ENCODE data around the gene PTOV1. TPM values are rescaled to one million over a fixed set of nuclear protein-coding genes. Genes with fewer than 3 reads are reported as not detected.

The PTOV1 gene
- total RNA-seq, 1 donor from 2014 or later, result 107 TPM

DNA sequence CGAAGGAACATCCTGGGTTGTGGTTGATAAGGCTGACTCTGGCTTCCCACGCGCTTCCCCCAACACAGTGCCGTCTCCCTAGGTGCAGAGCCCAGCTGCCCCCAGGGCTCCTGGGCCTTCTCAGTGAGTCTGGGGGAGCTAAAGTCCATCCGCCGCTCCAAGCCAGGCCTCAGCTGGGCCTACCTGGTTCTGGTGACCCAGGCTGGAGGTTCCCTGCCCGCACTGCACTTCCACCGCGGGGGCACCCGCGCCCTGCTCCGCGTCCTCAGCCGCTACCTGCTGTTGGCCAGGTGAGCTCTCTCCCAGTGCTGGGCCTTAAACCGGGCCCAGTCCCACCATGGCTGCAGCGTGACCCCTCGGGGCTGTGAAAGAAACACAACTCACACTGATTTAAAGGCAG, 30.2 kb downstream of the PTOV1 start:
- ATAC-seq (ENCODE audit: low read depth) (no peak), DNase-seq (no peak)
- TF ChIP-seq, protein P1, sequence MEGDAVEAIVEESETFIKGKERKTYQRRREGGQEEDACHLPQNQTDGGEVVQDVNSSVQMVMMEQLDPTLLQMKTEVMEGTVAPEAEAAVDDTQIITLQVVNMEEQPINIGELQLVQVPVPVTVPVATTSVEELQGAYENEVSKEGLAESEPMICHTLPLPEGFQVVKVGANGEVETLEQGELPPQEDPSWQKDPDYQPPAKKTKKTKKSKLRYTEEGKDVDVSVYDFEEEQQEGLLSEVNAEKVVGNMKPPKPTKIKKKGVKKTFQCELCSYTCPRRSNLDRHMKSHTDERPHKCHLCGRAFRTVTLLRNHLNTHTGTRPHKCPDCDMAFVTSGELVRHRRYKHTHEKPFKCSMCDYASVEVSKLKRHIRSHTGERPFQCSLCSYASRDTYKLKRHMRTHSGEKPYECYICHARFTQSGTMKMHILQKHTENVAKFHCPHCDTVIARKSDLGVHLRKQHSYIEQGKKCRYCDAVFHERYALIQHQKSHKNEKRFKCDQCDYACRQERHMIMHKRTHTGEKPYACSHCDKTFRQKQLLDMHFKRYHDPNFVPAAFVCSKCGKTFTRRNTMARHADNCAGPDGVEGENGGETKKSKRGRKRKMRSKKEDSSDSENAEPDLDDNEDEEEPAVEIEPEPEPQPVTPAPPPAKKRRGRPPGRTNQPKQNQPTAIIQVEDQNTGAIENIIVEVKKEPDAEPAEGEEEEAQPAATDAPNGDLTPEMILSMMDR (IDR thresholded peaks at IDR 0.05), result no peak
- H3K27me3 Mint-ChIP-seq, result no peaks in the 10 kb centered on the region
- H3K4me3 Mint-ChIP-seq, result no peak overlapping the region
- CTCF ChIA-PET, result no interaction called here
- intact Hi-C loops (cut with micrococcal nuclease), result no loop called here
- H3K9me3 Mint-ChIP-seq, result no peaks in the 10 kb centered on the region
- POLR2A ChIA-PET, result interaction anchor here (0.5 to 1.6 kb wide), 4 partner anchors 16 to 1780 kb away, joined by 3 to 6 read pairs (median 4); partner anchors contain the start of gene IL4I1
- H3K36me3 Mint-ChIP-seq (ENCODE audit: low read depth), result peaks cover 64% of the 10 kb centered on the region
- no peak overlapping the region for H3K27ac Mint-ChIP-seq
- peaks cover 16% of the 10 kb centered on the region for H3K4me1 Mint-ChIP-seq

DNA sequence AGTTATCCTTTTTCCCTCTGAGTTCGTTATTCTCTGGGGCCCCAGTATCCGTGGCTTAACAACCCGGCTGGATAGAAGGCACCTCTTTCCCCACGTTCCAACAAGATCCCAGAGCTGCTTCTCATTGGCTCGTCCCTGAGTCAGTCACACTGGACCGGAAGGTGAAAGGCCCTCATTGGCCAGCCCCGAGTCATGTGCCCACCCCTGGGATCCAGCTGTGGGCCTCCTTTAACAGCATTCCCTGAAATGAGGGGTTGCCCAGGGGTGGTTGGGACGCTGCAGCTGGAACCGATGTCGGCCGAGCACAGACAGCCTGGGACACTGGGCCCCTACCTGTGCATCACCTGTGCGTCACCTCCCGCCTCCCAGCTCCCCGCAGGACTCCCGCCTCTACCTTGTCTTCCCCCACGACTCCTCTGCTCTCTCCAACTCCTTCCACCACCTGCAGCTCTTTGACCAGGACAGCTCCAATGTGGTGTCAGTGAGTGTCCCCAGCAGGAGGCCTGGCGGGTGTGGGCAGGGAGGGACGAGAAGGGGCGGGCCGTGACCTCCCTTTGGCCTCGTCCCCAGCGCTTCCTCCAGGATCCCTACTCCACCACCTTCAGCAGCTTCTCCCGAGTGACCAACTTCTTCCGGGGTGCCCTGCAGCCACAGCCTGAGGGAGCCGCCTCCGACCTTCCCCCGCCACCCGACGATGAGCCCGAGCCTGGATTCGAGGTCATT, 30.9 kb downstream of the PTOV1 start:
- ATAC-seq (ENCODE audit: low read depth) (no peak), DNase-seq (no peak)
- ChIA-PET POLR2A (interaction anchor here (0.5 to 1.6 kb wide), 5 partner anchors 14 to 1781 kb away, joined by 3 to 6 read pairs (median 5); partner anchors contain the start of gene PNKP), CTCF (no interaction called here)
- intact Hi-C loops (cut with micrococcal nuclease), result no loop called here
- Mint-ChIP-seq H3K36me3 (ENCODE audit: low read depth) (peaks cover 67% of the 10 kb centered on the region), H3K9me3 (no peaks in the 10 kb centered on the region), H3K4me1 (peaks cover 16% of the 10 kb centered on the region), H3K27me3 (no peaks in the 10 kb centered on the region), H3K27ac (no peak overlapping the region), H3K4me3 (no peak overlapping the region)
- TF ChIP-seq, protein P1 (IDR thresholded peaks at IDR 0.05), result no peak

DNA sequence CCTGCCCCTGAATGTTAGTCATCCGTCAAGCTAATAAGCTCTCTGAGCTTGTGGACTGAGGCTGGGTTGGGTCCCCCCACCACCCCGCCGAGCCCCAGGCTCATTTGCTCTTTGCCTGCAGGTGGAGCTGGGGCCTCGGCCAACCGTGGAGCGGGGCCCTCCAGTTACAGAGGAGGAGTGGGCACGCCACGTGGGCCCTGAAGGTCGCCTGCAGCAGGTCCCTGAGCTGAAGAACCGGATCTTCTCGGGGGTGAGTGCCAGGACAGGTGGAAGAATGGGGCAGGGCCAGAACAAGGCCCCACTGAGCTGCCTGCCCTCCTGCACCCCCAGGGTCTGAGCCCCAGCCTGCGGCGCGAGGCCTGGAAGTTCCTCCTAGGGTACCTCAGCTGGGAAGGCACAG, 31.7 kb downstream of the PTOV1 start:
- DNase-seq (no peak), ATAC-seq (ENCODE audit: low read depth) (no peak)
- H3K36me3 Mint-ChIP-seq (ENCODE audit: low read depth), result peaks cover 67% of the 10 kb centered on the region
- intact Hi-C loops (cut with micrococcal nuclease), result no loop called here
- TF ChIP-seq, protein P1 (IDR thresholded peaks at IDR 0.05), result no peak
- H3K4me3 Mint-ChIP-seq, result no peak overlapping the region
- H3K27me3 Mint-ChIP-seq, result no peaks in the 10 kb centered on the region
- ChIA-PET CTCF (no interaction called here), POLR2A (interaction anchor here (1.3 to 1.6 kb wide), 2 partner anchors 29 to 47 kb away, joined by 4 to 6 read pairs; no protein-coding TSS in a partner anchor)
- peaks cover 16% of the 10 kb centered on the region for H3K4me1 Mint-ChIP-seq
- no peak overlapping the region for H3K27ac Mint-ChIP-seq
- H3K9me3 Mint-ChIP-seq, result no peaks in the 10 kb centered on the region

DNA sequence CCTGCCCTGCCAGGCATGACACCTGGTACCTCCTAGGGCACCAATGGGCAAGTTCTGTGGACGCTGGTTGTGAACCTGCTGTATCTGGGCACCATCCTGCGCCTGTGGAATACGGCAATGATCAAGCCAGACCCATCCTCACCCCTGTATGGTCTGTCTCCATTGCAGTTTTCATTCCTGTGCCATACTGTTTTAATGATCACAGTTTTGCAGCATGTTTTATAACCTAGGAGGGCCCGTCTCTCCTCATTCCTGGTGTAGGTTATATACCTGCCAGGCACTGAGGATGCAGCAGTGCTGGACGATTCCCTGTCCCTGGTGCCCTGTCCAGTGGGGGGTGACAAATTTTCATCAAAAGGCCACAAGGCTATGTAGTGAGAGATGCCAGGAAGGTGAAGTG, 32.1 kb downstream of the PTOV1 start:
- ATAC-seq (ENCODE audit: low read depth), result no peak
- intact Hi-C loops (cut with micrococcal nuclease), result no loop called here
- Mint-ChIP-seq H3K9me3 (no peaks in the 10 kb centered on the region), H3K4me3 (no peak overlapping the region), H3K36me3 (ENCODE audit: low read depth) (peaks cover 64% of the 10 kb centered on the region), H3K4me1 (peaks cover 16% of the 10 kb centered on the region), H3K27me3 (no peaks in the 10 kb centered on the region), H3K27ac (no peak overlapping the region)
- no peak for DNase-seq
- ChIA-PET CTCF (no interaction called here), POLR2A (interaction anchor here (1.3 kb wide), 1 partner anchor 28 kb away, joined by 6 read pairs; no protein-coding TSS in a partner anchor)
- TF ChIP-seq, protein P1 (IDR thresholded peaks at IDR 0.05), result no peak

DNA sequence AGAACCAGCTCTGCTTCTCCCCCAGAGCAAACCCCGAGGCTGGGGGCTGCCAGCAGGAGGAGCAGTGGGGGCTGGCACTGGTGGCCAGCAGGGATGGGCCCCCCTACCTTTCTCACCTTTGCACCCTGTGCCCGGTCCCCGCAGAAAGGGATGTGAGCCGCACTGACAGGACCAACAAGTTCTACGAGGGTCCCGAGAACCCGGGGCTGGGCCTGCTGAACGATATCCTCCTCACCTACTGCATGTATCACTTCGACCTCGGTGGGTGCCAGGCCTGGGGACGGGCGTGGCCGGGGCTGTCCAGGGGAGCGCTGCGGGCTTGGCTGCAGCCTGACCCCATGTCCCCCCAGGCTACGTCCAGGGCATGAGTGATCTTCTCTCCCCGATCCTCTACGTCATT, 33.1 kb downstream of the PTOV1 start:
- Mint-ChIP-seq H3K9me3 (no peaks in the 10 kb centered on the region), H3K27ac (no peak overlapping the region), H3K4me3 (no peak overlapping the region), H3K4me1 (peaks cover 9% of the 10 kb centered on the region), H3K27me3 (no peaks in the 10 kb centered on the region), H3K36me3 (ENCODE audit: low read depth) (peaks cover 58% of the 10 kb centered on the region)
- ChIA-PET POLR2A (no interaction called here), CTCF (no interaction called here)
- ATAC-seq (ENCODE audit: low read depth) (no peak), DNase-seq (no peak)
- intact Hi-C loops (cut with micrococcal nuclease), result no loop called here
- TF ChIP-seq, protein P1 (IDR thresholded peaks at IDR 0.05), result no peak

All from activated B cell treated with CpG ODN at 0.5 μM for 24 hours (primary cell).